ENCODE results near the gene TRIM50.
"Not testable (repeated sequence)": the region's sequence is repeated elsewhere in the genome, so short reads cannot be mapped to it uniquely, and the experiment has no call there.

The TRIM50 gene

GRCh38 chr7:73313521-73313906, 14.4 kb downstream of the TRIM50 start:
- no peak for DNase-seq (ENCODE audit: low read depth)

GRCh38 chr7:73312831-73313520, 14.9 kb downstream of the TRIM50 start:
- DNase-seq (ENCODE audit: low read depth), result no peak

- DNase-seq (ENCODE audit: low read depth), result not testable (repeated sequence)
These were observed 16.5 kb downstream of the TRIM50 start for GRCh38 chr7:73311421-73311820.

GRCh38 chr7:73308665-73309214, 19.1 kb downstream of the TRIM50 start, which contains the start of gene NSUN5:
NSUN5 (minus strand) TSS chr7:73308826; CDS start chr7:73308790, 36 bp downstream.
- peak; percentile 74 for DNase-seq (ENCODE audit: low read depth)

GRCh38 chr7:73308074-73308664, 19.7 kb downstream of the TRIM50 start:
- DNase-seq (ENCODE audit: low read depth), result no peak

- no peak for DNase-seq (ENCODE audit: low read depth)
These were observed 20.4 kb downstream of the TRIM50 start for GRCh38 chr7:73307436-73307835.

GRCh38 chr7:73304612-73305387, 23.1 kb downstream of the TRIM50 start:
- DNase-seq (ENCODE audit: low read depth), result not testable (repeated sequence)

DNA sequence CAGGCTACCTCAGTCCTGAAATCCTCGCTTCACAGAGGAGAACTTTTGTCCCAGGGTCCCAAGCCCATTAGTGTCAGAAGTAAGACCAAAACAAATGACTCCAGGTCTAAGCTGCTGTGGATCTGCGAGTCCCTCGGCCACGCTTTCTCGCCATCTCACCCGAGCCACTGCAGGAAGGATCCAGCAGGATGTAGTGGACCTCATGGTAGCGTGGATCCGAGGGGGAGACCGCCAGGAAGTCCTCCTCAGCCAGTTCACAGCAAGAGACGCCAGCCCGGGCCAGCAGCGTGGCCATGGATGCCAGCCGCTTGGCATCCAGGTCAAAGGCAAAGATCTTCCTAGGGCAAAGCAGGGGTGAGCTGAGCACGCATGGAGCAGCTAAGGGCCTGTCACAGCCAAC, 23.8 kb downstream of the TRIM50 start:
- no peak for DNase-seq (ENCODE audit: low read depth)

GRCh38 chr7:73303546-73303945, 24.3 kb downstream of the TRIM50 start:
- DNase-seq (ENCODE audit: low read depth), result no peak

- DNase-seq (ENCODE audit: low read depth), result not testable (repeated sequence)
These were observed 25.0 kb downstream of the TRIM50 start for GRCh38 chr7:73302846-73303245.

DNA sequence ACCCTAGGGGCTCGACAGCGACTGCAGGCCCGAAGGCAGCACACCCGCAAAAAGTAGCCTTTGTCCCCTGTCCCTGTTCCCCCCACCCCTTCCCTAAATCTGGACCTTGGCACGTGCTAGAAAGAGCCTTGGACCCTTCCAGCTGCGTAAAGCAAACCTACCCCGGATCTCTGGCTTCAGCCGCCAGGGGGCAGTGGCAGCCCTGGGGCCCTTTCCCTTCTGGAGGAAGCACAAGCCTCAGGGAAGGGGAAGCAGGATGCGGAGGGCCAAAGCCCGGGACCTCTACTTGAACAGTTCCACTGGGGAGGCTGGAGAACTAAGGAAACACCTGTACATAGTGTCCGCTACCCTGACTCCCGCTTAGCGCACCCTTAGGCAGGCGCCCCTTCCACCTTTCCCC, 26.8 kb downstream of the TRIM50 start:
- DNase-seq (ENCODE audit: low read depth), result not testable (repeated sequence)

GRCh38 chr7:73299812-73300211, 28.1 kb downstream of the TRIM50 start:
- not testable (repeated sequence) for DNase-seq (ENCODE audit: low read depth)

DNA sequence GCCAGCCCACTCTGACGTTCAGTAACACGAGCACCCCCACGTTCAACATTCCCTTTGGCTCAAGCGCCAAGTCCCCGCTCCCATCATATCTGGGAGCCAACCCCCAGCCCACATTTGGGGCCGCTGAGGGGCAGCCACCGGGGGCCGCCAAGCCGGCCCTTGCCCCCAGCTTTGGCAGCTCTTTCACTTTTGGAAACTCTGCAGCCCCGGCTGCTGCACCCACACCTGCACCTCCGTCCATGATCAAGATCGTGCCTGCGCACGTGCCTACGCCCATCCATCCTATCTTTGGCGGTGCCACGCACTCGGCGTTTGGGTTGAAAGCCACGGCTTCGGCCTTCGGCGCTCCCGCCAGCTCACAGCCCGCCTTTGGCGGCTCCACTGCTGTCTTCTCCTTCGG, 30.2 kb downstream of the TRIM50 start:
- not testable (repeated sequence) for DNase-seq (ENCODE audit: low read depth)

GRCh38 chr7:73297235-73297634, 30.6 kb downstream of the TRIM50 start:
- not testable (repeated sequence) for DNase-seq (ENCODE audit: low read depth)

DNA sequence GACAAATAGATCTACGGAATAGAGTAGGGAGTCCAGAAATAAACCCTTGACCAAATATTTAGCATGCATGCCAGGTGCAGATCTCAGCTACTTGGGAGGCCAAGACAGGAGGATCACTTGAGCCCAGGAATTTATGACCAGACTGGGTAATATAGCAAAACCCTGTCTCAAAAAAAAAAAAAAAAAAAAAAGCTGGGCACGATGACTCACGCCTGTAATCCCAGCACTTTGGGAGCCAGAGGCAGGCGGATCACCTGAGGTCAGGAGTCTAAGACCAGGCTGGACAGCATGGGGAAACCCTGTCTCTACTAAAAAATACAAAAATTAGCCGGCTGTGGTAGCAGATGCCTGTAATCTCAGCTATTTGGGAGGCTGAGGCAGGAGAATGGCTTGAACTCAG, 50.7 kb downstream of the TRIM50 start:
- not testable (repeated sequence) for DNase-seq (ENCODE audit: low read depth)

DNA sequence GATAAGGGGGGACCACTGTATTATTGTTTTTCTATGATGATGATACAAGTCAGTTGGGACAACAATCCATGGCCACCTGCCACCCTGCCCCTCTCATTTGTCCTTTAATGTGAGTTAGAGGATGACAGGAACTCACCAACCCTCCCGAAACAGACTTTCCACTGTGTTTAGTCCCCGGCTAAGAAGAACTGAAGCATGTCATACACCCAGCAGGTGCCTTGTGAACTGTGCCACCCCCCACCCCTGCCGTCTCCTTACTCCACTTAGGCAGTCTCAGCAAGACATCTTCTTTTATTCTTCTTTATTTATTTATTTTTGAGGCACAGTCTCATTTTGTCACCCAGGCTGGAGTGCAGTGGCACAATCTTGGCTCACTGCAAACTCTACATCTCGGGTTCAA, 60.1 kb downstream of the TRIM50 start:
- not testable (repeated sequence) for DNase-seq (ENCODE audit: low read depth)

- not testable (repeated sequence) for DNase-seq (ENCODE audit: low read depth)
These were observed 61.0 kb downstream of the TRIM50 start for GRCh38 chr7:73266719-73267368.

All from stimulated activated CD8-positive, alpha-beta memory T cell treated with anti-CD3 and anti-CD28 coated beads, Interleukin-15, amount 100 ng/mL, for 1 hour (primary cell).